ENCODE results near the gene ATAD3C. TPM values are rescaled to one million over a fixed set of nuclear protein-coding genes. Genes with fewer than 3 reads are reported as not detected.
A peak's percentile ranks its signal among the peaks of the same experiment; 100 is the strongest.
"Not testable (repeated sequence)": the region's sequence is repeated elsewhere in the genome, so short reads cannot be mapped to it uniquely, and the experiment has no call there.

ATAD3C gene
- total and polyA plus RNA-seq, 12 donors: 0.11 to 2.2 (median 0.78) TPM

DNA sequence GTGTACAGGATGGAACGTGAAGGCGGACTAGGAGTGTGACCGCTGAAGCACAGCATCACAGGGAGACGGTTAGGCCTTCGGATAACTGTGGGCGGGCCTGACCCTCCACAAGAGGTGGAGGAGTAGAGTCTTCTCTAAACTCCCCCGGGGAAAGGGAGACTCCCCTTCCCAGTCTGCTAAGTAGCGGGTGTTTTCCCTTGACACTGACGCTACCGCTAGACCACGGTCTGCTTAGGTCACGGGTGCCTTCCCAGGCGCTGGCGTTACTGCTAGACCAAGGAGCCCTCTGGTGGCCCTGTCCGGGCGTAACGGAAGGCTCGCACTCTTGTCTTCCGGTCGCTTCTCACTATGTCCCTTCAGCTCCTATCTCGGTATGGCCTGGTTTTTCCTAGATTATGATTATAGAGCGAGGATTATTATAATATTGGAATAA lies 55.9 kb downstream of the ATAD3C start:
- H3K9me3 ChIP-seq, H3K27me3 ChIP-seq, H3K36me3 ChIP-seq: not testable (repeated sequence)
- TF ChIP-seq, protein P1, sequence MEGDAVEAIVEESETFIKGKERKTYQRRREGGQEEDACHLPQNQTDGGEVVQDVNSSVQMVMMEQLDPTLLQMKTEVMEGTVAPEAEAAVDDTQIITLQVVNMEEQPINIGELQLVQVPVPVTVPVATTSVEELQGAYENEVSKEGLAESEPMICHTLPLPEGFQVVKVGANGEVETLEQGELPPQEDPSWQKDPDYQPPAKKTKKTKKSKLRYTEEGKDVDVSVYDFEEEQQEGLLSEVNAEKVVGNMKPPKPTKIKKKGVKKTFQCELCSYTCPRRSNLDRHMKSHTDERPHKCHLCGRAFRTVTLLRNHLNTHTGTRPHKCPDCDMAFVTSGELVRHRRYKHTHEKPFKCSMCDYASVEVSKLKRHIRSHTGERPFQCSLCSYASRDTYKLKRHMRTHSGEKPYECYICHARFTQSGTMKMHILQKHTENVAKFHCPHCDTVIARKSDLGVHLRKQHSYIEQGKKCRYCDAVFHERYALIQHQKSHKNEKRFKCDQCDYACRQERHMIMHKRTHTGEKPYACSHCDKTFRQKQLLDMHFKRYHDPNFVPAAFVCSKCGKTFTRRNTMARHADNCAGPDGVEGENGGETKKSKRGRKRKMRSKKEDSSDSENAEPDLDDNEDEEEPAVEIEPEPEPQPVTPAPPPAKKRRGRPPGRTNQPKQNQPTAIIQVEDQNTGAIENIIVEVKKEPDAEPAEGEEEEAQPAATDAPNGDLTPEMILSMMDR (IDR thresholded peaks at IDR 0.05): peak in 8 of 9 donors; percentile 17 to 56 (median 36)
- DNase-seq: peak; percentile 43 to 45
- intact Hi-C loops (cut with DNase I): loop anchor here in 3 of 10 donors (10.0 kb wide), 3 partner anchors 71 to 131 kb away; partner anchors contain the start of genes AURKAIP1 (in 1 of the 3), MRPL20 (in 1 of the 3) and VWA1 (in 1 of the 3)
- Histone ChIP-seq H3K27ac (peak overlapping the region in 9 of 10 donors; percentile 33 to 86 (median 82)), H3K4me1 (peaks cover 3 to 28% (median 13%) of the 10 kb centered on the region in 9 donors), H3K4me3 (peak overlapping the region in 8 of 10 donors; percentile 16 to 44 (median 38))
- WGBS, 2 donors: 13 to 22% methylated on average over 14 to 15 of the region's 22 CpGs
- peak in 6 of 8 donors; percentile 49 to 83 (median 73) for ATAC-seq

DNA sequence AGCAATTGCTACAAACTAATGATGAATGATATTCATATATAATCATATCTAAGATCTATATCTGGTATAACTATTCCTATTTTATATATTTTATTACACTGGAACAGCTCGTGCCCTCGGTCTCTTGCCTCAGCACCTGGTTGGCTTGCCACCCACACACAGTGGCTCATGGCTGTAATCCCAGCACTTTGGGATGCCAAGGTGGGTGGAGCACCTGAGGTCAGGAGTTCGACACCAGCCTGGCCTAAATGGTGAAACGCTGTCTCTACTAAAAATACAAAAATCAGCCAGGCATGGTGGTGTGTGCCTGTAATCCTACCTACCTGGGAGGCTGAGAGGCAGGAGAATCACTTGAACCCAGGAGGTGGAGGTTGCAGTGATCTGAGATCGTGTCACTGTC lies 56.3 kb downstream of the ATAD3C start:
- H3K36me3 ChIP-seq, H3K9me3 ChIP-seq, H3K27me3 ChIP-seq, DNase-seq, ATAC-seq: not testable (repeated sequence)
- peaks cover 4 to 31% (median 13%) of the 10 kb centered on the region in 9 donors for H3K4me1 ChIP-seq
- peak overlapping the region in 9 of 10 donors; percentile 33 to 86 (median 82) for H3K27ac ChIP-seq
- 76 to 86% methylated on average over 5 of the region's 5 CpGs for WGBS, 2 donors
- peak overlapping the region in 2 of 10 donors; percentile 38 to 42 for H3K4me3 ChIP-seq
- intact Hi-C loops (cut with DNase I): loop anchor here in 3 of 10 donors (10.0 kb wide), 3 partner anchors 71 to 131 kb away; partner anchors contain the start of genes AURKAIP1 (in 1 of the 3), MRPL20 (in 1 of the 3) and VWA1 (in 1 of the 3)

DNA sequence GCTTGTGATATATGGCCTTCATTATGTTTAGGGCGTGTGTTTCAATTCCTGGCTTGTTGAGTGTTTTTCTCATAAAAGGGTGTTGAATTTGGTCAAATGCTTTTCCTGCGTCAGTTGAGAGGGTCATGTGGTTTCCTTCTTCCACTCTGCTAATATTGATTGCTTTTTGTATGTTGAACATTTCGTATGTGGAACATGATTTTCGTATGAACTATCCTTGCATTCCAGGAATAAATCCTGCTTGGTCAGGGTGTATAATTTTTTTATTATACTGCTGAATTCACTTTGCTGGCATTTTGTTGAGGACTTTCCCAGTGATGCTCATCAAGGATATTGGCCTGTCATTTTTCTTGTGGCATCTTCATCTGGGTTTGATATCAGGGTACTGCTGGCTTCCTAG lies 57.8 kb downstream of the ATAD3C start:
- no peak overlapping the region for H3K4me3 ChIP-seq
- DNase-seq (no peak), ATAC-seq (no peak)
- no peaks in the 10 kb centered on the region for H3K9me3 ChIP-seq
- H3K4me1 ChIP-seq: peaks cover 7 to 35% (median 17%) of the 10 kb centered on the region in 9 donors
- no peaks in the 10 kb centered on the region for H3K36me3 ChIP-seq
- intact Hi-C loops (cut with DNase I): loop anchor here in 3 of 10 donors (10.0 kb wide), 3 partner anchors 73 to 133 kb away; partner anchors contain the start of genes AURKAIP1 (in 1 of the 3), MRPL20 (in 1 of the 3) and VWA1 (in 1 of the 3)
- no peak overlapping the region for H3K27ac ChIP-seq
- TF ChIP-seq, protein P1 (IDR thresholded peaks at IDR 0.05): no peak
- 93 to 97% methylated on average over 4 of the region's 4 CpGs for WGBS, 2 donors
- H3K27me3 ChIP-seq: no peaks in the 10 kb centered on the region

DNA sequence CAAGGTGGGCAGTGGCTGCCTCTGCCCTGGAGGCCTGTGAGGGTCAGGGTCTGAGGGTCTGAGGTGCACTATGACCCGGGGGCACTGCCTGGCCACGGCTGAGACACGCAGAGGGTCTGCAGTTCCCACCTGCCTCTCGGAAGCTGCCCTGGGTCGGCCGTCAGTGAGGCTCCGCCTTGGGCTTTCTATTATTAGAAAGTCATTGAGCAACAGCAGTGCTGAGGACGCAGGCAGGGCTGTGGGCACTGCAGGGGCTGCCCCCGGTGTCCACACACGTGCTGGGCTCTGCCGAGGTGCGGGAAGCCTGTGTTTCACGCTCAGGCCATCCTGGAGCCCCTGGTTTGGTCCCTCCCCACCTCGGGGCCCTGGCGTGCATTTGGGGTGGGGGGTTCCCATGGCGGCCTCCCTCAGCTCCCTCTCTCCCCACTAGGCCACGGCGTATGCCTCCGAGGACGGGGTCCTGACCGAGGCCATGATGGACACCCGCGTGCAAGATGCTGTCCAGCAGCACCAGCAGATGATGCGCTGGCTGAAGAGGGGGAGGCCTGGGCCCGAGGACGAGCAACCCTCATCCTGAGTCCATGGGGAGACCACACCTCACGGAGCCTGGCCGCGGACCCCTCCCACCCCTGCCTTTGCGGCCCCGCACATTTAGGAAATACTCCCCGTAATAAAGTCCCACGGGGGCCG lies 59.4 kb downstream of the ATAD3C start:
- Histone ChIP-seq H3K4me1 (peaks cover 7 to 39% (median 19%) of the 10 kb centered on the region in 9 donors), H3K27ac (peak overlapping the region in 4 of 10 donors; percentile 19 to 58 (median 53))
- not testable (repeated sequence) for H3K36me3 ChIP-seq, H3K9me3 ChIP-seq, H3K4me3 ChIP-seq, H3K27me3 ChIP-seq, DNase-seq
- peak in 3 of 8 donors; percentile 36 to 61 (median 49) for ATAC-seq
- 56 to 64% methylated on average over 27 of the region's 34 CpGs for WGBS, 2 donors
- intact Hi-C loops (cut with DNase I): loop anchor here in 3 of 10 donors (10.0 kb wide), 3 partner anchors 74 to 134 kb away; partner anchors contain the start of genes AURKAIP1 (in 1 of the 3), MRPL20 (in 1 of the 3) and VWA1 (in 1 of the 3)

DNA sequence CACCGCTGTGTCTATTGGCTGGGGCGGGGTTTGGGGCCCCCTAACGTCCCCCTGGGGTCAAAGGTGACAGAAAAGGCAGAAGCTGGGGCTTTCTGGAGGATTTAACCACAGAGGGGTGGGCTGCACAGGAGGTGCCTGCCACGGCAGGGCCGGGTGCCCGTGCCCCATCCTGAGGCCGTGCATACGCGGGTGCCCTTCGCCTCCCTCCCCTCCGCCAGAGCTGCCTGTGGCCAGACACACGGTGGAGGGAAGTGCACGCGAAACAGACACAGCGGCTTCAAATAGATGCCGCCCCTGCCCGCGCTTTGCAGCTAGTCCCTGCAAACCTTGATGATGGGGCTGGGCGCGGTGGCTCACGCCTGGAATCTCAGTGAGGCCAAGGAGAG lies 60.0 kb downstream of the ATAD3C start:
- not testable (repeated sequence) for H3K36me3 ChIP-seq, ATAC-seq, H3K9me3 ChIP-seq, H3K27ac ChIP-seq, DNase-seq, H3K27me3 ChIP-seq, H3K4me3 ChIP-seq
- H3K4me1 ChIP-seq: peaks cover 7 to 39% (median 19%) of the 10 kb centered on the region in 9 donors
- intact Hi-C loops (cut with DNase I): loop anchor here in 3 of 10 donors (10.0 kb wide), 3 partner anchors 75 to 135 kb away; partner anchors contain the start of genes AURKAIP1 (in 1 of the 3), MRPL20 (in 1 of the 3) and VWA1 (in 1 of the 3)
- WGBS, 2 donors: 81 to 84% methylated on average over 13 to 17 of the region's 21 CpGs
